ENCODE results near the gene TTLL12. TPM values are rescaled to one million over a fixed set of nuclear protein-coding genes. Genes with fewer than 3 reads are reported as not detected.

Gene TTLL12
- polyA plus RNA-seq, 2 of the 4 experiments (the other 2 are of a cell fraction), result 8.6 to 18.7 TPM

DNA sequence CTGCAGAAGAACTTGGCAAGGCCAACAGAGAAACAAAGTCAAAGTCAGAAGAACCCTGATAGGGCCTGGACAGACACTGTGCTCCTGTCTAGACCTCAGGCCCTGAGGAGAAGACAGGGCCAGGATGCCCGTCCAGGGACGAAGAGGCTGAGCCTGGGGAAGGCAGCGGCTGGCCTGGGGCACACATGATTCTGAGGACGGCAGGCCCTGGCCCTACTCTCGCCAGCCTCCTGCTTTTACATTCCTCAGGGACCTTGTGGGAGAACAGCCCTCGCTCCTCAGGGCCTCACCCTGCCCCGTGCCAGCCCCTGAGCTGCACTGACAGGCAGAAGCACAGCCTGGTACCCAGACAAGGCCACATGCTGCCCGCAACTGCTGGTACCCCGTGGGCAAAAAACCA, 43.6 kb upstream of the TTLL12 start:
- TF ChIP-seq USF2 (IDR thresholded peaks at IDR 0.05) (no peak), CBX8 (IDR thresholded peaks at IDR 0.05) (no peak), CHD4 (IDR thresholded peaks at IDR 0.05; ENCODE audit: borderline replicate concordance) (no peak), HOXA7 (CRISPR knock-in tag; IDR thresholded peaks at IDR 0.05) (no peak), BHLHE40 (IDR thresholded peaks at IDR 0.05; ENCODE audit: low read depth, low read length) (no peak), BCL3 (IDR thresholded peaks at IDR 0.05) (no peak), KDM5A (IDR thresholded peaks at IDR 0.05) (no peak), RARB (CRISPR knock-in tag; IDR thresholded peaks at IDR 0.05) (no peak), GATA3 (IDR thresholded peaks at IDR 0.05; ENCODE audit: borderline replicate concordance) (no peak), HMGXB4 (CRISPR knock-in tag; IDR thresholded peaks at IDR 0.05; ENCODE audit: borderline replicate concordance) (no peak)
- TF ChIP-seq, protein P1, sequence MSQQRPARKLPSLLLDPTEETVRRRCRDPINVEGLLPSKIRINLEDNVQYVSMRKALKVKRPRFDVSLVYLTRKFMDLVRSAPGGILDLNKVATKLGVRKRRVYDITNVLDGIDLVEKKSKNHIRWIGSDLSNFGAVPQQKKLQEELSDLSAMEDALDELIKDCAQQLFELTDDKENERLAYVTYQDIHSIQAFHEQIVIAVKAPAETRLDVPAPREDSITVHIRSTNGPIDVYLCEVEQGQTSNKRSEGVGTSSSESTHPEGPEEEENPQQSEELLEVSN (IDR thresholded peaks at IDR 0.05; ENCODE audit: borderline replicate concordance, low read depth), result no peak
- TF ChIP-seq, protein P2, sequence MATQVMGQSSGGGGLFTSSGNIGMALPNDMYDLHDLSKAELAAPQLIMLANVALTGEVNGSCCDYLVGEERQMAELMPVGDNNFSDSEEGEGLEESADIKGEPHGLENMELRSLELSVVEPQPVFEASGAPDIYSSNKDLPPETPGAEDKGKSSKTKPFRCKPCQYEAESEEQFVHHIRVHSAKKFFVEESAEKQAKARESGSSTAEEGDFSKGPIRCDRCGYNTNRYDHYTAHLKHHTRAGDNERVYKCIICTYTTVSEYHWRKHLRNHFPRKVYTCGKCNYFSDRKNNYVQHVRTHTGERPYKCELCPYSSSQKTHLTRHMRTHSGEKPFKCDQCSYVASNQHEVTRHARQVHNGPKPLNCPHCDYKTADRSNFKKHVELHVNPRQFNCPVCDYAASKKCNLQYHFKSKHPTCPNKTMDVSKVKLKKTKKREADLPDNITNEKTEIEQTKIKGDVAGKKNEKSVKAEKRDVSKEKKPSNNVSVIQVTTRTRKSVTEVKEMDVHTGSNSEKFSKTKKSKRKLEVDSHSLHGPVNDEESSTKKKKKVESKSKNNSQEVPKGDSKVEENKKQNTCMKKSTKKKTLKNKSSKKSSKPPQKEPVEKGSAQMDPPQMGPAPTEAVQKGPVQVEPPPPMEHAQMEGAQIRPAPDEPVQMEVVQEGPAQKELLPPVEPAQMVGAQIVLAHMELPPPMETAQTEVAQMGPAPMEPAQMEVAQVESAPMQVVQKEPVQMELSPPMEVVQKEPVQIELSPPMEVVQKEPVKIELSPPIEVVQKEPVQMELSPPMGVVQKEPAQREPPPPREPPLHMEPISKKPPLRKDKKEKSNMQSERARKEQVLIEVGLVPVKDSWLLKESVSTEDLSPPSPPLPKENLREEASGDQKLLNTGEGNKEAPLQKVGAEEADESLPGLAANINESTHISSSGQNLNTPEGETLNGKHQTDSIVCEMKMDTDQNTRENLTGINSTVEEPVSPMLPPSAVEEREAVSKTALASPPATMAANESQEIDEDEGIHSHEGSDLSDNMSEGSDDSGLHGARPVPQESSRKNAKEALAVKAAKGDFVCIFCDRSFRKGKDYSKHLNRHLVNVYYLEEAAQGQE (IDR thresholded peaks at IDR 0.05), result no peak
- ATAC-seq (peak in 1 of 2 experiments; percentile 15; a peak in 3 of 6 replicates), DNase-seq (ENCODE audit: low read depth in 1 of 2, low spot score in 1 of 2) (no peak), FAIRE-seq (no peak)
- Histone ChIP-seq H3K9me3 (no peaks in the 10 kb centered on the region), H3K4me1 (no peaks in the 10 kb centered on the region), H3K4me3 (no peak overlapping the region), H3K4me2 (no peak overlapping the region), H3K27ac (no peak overlapping the region)
- ChIA-PET CTCF (interaction anchor here (0.7 to 4.5 kb wide), 13 partner anchors 8 to 714 kb away, joined by 3 to 30 read pairs (median 4); no protein-coding TSS in a partner anchor), POLR2A (no interaction called here)
- 20% methylated on average over 2 of the region's 9 CpGs for WGBS (ENCODE audit: missing lambda C conversion rate)

DNA sequence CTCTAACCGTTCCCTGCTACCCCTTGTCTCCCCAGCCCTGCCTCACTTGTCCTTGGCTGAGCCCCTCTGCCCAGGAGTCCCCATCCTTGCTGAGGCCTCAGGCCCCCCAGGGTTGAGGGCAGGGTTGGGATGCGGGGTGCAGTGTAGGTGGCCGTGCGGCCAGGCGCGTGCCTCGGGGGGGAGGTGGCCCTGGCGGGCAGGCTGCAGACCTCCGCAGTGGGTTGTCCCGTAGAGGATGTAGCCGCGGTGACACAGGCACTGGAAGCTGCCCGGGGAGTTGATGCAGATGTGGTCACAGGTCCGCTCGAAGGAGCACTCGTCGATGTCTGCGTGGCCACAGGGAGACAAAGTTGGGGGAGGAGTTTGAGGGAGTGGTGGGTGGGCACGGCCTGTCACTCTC, 41.9 kb upstream of the TTLL12 start:
- 75% methylated on average over 12 of the region's 19 CpGs for WGBS (ENCODE audit: missing lambda C conversion rate)
- Histone ChIP-seq H3K9me3 (no peaks in the 10 kb centered on the region), H3K4me3 (no peak overlapping the region), H3K27ac (no peak overlapping the region), H3K4me2 (no peak overlapping the region), H3K4me1 (no peaks in the 10 kb centered on the region)
- FAIRE-seq (no peak), ATAC-seq (no peak), DNase-seq (ENCODE audit: low read depth in 1 of 2, low spot score in 1 of 2) (no peak)
- ChIA-PET POLR2A (no interaction called here), CTCF (interaction anchor here (1.1 to 4.5 kb wide), 6 partner anchors 8 to 156 kb away, joined by 3 to 30 read pairs (median 4); no protein-coding TSS in a partner anchor)
- TF ChIP-seq ELK1 (IDR thresholded peaks at IDR 0.05; ENCODE audit: low read depth, low read length), result no peak
- no peak for TF ChIP-seq TP53 (CRISPR knock-in tag; IDR thresholded peaks at IDR 0.05)
- TF ChIP-seq MYC (IDR thresholded peaks at IDR 0.05; ENCODE audit: borderline replicate concordance, low read length), result no peak
- no peak for TF ChIP-seq MAZ (IDR thresholded peaks at IDR 0.05; ENCODE audit: borderline replicate concordance, low read depth, low read length)
- TF ChIP-seq KDM5A (IDR thresholded peaks at IDR 0.05), result no peak
- TF ChIP-seq CBX8 (IDR thresholded peaks at IDR 0.05), result no peak
- no peak for TF ChIP-seq NR3C1 (IDR thresholded peaks at IDR 0.05)
- TF ChIP-seq FOSL2 (IDR thresholded peaks at IDR 0.05), result no peak
- TF ChIP-seq FOSL2 (CRISPR knock-in tag; IDR thresholded peaks at IDR 0.05), result no peak
- TF ChIP-seq ESRRA (IDR thresholded peaks at IDR 0.05; ENCODE audit: borderline replicate concordance, low read length), result no peak
- TF ChIP-seq NFE2L2 (conservative IDR thresholded peaks at IDR 0.05; ENCODE audit: low read length), result no peak
- no peak for TF ChIP-seq CHD2 (IDR thresholded peaks at IDR 0.05; ENCODE audit: low read length, partially characterized antibody)
- no peak for TF ChIP-seq HMGXB4 (CRISPR knock-in tag; IDR thresholded peaks at IDR 0.05; ENCODE audit: borderline replicate concordance)
- TF ChIP-seq GATA3 (IDR thresholded peaks at IDR 0.05; ENCODE audit: borderline replicate concordance), result no peak
- TF ChIP-seq EHMT2 (IDR thresholded peaks at IDR 0.05; ENCODE audit: low read depth), result no peak
